HG02588 (cell line): ENCODE results near the gene ZNF282.
"Not testable (repeated sequence)": the region's sequence is repeated elsewhere in the genome, so short reads cannot be mapped to it uniquely, and the experiment has no call there.

Experiments
- ATAC-seq: cut with Tn5 transposase; IDR thresholded peaks from one replicate; pipeline ENCODE4 v1.9.1; 2021; ENCODE audit warnings: mild to moderate bottlenecking, moderate library complexity; ENCODE audit not compliant: unreplicated experiment

Gene ZNF282

DNA sequence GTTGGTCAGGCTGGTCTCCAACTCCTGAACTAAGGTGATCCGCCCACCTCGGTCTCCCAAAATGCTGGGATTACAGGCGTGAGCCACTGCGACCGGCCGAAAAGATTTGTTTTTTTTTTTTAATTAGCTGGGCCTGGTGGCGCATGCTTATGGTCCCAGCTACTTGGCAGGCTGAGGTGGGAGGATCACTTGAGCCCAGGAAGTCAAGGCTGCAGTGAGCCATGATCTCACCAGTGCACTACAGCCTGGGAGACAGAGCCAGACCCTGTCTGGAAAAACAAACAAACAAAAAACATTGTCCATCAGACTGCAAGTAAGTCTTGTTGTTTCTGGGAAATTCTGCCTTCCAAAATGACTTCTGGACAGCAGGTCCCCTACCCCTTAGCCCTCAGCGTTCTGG lies 27.8 kb downstream of the ZNF282 start:
- ATAC-seq = no peak

DNA sequence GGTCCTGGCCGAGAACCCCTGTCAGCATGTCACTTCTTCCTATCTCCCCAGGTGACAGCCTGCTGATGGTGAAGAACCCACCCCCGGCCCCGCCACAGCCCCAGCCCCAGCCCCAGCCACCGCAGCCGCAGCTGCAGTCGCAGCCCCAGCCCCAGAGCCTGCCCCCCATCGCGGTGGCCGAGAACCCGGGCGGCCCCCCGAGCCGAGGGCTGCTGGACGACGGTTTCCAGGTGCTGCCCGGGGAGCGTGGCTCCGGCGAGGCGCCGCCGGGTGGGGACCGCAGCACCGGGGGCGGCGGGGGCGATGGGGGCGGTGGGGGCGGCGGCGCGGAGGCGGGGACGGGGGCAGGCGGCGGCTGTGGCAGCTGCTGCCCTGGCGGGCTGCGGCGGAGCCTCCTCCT lies 28.4 kb downstream of the ZNF282 start:
- no peak for ATAC-seq

DNA sequence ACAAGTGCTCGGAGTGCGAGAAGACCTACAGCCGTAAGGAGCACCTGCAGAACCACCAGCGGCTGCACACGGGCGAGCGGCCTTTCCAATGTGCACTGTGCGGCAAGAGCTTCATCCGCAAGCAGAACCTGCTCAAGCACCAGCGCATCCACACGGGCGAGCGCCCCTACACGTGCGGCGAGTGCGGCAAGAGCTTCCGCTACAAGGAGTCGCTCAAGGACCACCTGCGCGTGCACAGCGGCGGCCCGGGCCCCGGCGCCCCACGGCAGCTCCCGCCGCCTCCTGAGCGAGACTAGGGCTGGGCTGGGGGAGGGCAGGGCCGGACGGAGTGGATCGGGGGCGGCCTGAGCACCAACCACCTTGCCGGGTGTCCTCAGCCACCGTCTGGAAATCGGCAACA lies 29.0 kb downstream of the ZNF282 start:
- ATAC-seq = no peak

DNA sequence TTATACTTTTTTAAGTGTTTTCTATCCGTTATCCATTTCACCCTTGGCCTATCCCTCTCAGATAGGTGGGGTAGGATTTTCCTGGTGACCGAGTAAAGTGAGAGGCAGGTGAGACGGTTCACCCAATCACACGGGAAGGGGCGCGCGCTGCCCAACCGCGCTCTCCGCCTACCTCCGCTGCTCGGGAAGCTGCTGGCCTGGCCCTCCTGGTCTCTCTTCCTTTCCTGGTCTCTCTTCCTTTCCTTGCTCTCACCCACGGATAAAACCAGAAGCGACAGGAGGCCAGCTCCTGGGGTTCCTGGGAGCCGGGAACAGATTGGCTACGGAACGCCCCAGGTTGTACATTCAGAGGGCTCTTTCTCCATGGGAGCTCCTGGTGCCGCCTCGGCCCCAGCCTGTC lies 29.8 kb downstream of the ZNF282 start:
- ATAC-seq = no peak

DNA sequence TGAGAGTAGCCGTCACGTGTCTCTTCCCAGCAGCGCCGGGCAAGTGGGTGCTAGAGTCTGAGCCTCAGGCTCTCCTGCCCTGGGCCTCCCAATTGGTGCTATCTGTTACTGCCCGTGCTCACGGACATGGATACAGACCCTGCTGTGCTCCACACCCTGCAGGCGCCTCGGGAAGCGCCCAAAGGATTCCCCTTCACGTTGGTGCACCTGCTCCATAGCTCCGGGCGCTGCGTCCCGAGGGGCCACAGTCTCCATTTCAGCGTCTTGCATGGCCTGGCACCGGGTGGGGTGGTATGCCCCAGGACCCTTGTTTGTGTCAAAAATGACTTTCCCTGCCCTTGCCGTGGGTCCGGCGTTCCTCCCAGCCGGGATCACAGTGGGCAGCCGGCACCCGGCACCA lies 30.3 kb downstream of the ZNF282 start:
- no peak for ATAC-seq

DNA sequence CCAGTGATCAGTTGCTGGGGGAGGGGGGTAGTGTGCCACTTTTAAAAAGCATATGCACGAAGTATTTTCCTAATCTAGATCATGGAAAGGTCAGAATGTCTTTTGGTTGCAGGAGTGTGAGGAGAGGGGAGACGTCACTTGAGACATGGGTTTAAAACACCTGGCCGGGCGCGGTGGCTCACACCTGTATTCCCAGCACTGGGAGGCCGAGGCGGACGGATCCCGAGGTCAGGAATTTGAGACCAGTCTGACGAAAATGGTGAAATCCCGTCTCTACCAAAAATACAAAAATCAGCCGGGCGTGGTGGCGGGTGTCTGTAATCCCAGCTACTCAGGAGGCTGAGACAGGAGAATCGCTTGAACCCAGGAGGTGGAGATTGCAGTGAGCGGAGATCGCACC lies 31.0 kb downstream of the ZNF282 start:
- not testable (repeated sequence) for ATAC-seq

DNA sequence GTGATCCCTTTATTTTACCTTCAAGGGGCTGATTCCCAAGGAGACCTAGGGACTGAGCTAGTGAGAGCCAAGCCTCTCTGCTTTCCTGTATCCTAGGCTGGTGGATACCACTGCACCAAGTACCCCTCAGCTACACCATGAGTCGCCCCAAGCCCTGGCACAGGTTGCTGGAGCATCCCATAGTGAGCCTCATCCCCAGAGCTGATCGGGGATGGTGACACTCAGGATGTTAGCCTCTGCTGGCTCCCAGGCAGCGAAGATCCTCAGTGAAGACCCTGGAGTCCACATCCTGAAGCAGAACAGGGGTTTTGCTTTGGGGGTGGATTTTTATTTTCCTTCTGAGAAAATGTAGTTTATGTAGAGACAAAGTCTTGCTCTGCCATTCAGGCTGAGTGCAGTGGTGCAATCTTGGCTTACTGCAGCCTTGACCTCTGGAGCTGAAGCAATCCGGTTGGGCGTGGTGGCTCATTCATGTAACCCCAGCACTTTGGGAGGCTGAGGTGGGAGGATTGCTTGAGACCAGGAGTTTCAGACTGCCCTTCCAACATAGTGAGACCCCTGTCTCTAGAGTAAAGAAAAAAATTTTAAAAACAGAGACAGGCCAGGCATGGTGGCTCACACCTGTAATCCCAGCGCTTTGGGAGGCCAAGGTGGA lies 31.6 kb downstream of the ZNF282 start:
- no peak for ATAC-seq

DNA sequence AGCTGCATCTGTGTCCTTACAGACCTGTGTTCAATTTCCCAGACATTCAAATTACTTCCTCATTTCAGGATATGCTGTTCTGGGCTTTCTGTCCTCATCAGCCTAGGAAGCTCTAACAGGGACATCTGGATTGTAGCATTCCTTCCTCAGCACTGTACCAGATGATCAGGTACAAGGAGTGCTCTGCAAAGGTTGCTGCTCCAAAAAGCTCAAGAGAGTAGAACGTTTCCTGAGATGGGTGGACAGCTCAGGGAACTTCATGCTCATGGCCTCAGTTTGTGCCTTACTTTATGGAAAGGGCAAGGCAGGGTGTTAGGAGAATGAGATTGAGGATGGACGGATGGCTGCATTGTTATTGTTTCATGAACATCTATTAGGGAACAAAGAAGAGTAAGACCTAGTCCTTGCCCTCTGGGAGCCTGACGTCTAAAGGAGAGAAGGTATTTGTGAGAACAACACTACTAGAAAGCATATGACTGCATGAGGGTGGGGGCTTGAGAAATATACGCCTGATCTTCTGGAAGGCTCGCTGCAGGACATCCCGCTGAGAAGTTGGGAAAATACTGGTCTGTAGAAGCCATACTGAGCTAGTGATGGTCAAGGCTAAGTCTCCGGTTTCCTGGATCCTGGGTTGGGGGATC lies 33.6 kb downstream of the ZNF282 start:
- ATAC-seq = no peak

DNA sequence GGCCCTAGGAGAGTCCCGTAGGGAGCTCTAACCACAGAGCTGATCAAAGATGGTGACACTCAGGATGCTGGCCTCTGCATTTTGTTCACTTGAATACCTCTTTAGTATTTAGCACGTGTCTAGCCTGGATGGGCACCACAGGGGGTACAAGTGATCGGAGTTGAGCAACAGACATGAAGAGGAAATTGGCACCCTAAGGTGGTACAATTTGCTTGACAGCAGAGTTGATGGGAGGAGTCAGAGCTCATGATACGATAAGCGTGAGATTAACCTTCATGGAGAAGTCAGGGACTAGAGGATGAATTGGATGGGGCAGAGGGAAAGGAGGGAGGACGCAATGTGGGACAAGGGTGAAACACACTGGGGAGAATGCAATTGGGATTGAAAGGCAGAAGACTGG lies 34.2 kb downstream of the ZNF282 start:
- ATAC-seq = no peak

DNA sequence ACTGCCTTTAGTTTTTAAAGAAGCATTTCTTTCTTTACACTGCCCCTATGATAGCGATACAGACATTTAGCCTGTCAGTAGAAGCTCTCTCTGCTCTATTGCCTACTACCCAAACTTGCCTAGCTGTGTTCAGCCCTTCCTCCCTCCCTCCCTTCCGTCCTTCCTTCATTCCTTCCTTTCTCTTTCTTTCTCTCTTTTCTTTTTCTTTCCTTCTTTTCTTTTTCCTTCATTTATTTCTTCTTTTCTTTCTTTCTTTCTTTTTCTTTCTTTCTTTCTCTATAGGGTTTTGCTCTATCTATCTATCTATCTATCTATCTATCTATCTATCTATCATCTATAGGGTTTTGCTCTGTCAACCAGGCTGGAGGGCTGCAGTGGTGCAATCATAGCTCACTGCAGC lies 37.0 kb downstream of the ZNF282 start:
- ATAC-seq = no peak

DNA sequence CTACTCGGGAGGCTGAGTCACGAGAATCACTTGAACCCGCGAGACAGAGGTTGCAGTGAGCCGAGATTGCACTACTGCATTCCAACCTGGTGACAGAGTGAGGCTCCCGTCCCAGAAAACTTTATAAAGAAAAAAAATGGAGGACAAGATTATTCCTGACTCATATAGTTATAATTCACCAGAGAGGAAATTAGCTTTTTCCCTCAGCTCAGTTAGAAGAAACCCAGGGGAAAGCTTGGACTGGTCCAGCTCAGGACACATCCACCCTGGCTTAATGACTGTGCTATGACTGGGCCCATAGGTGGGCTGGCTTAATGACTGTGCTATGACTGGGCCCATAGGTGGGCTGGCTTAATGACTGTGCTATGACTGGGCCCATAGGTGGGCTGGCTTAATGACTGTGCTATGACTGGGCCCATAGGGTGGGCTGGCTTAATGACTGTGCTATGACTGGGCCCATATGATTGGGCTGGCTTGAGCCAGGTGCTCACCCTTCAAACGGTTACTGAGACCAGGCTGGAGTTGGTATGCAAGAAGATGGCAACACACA lies 38.4 kb downstream of the ZNF282 start:
- ATAC-seq = not testable (repeated sequence)

DNA sequence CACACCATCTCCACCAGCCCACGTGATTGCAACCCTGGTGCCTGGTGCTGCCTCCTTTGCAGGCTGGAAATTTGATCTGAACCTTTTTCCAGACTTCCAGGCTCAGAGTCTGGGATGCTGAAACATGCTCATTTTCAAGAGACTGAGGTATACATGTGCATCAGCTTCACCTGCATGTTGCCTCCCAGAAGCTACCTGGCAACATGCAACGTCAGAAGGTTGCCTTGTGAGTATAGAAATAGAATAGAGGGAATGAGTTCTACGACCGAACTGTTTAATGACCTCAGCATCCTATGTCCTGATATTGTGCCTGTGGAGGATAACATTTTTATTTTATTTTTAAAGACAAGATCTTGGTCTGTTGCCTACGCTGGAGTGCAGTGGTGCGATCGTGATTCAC lies 42.2 kb downstream of the ZNF282 start:
- ATAC-seq = no peak

DNA sequence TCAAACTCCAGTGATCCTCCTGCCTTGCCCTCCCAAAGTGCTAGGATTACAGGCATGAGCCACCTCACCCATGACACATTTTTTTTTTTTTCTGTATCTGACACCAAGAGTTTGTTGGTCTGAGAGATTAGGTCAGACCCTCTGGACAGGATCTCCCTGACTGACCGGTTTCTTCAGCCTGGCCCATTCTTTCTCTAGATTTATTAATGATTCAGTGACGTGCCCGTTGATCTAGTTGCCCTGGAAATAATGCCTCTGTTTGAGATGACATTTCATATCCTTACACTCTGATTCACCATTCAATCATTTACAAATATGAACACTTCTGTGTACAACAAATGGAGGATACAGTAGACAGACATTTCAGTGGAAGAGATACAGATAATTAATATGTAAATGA lies 42.7 kb downstream of the ZNF282 start:
- ATAC-seq = no peak

DNA sequence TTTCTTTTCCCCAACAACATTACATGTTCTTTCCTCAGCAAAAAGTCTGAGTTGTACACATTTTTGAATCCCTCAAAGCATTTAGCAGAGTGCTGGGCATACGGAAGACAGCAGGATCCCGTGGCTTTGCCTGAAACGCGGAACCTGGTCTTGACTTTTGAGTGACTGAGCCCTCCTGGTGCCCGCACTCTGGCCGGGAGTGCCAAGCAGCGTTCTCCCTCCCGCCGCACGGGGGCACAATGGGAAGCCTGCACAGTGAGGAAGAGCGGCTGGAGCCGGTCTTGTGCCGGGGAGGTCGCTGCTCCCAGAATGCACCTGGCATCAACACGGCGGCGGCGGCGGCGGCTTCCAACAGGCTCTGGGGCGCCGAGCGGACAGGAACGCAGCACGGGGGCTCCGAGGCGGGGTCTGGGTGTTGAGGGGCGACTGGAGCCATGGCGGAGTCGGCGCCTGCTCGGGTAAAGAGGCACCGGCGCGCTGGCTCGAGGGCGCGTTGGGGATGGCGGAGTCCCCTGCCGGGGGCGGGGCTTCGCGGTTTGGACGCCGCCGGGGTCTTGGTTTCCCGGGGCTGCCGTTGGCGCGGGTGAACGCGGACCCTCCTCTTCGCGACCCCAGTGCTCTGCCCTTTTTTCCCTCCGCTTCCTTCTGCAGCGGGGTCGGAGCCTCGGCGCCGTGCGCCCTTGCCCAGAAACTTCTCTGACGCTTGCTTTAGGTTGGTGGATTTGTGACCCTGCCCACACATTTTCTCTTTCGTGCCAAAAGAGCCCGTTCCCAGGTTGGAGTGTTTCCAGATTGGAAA lies 44.2 kb downstream of the ZNF282 start, which contains the start of gene ZNF212:
Gene ZNF212 (plus strand): TSS at position 307 of the 799 bp plus-strand sequence. CDS start 128 bp downstream, at position 435.
- ATAC-seq = peak; percentile 99

DNA sequence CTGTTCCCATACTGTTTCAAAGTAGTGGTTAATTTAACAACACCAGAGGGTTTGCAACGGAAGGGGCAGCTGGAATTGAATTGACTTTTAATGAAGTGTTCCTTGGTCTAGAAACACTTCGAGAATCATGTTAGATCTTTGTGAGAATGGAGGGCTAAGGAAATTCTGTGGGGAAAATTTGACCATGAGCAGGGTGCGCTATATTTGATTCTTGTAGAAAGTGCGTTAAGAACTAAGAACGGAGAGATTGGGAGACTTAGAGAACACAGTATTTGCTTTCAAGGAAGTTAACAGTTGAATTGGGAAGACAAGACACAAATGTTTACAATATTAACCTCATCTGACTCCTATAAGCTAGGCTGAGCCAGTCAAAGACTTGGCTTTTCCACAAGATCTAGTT lies 45.3 kb downstream of the ZNF282 start:
- ATAC-seq = no peak

DNA sequence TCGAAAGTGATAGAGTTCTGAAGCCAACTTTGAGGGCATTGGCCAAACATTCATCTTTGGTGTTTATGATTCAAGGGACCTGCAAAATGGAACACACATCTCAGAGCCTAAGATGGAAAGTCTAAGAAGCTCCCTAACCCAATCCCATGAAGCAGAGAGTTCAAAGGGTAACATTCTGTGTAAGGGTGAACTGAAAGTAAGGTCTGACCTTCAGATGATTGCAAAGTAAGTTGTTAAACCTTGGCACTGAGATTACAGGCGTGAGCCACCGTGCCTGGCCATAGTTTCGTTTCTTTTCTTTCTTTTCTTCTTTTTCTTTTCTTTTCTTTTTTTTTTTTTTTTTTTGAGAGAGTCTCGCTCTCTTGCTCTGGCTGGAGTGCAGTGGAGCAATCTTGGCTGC lies 46.4 kb downstream of the ZNF282 start:
- ATAC-seq = no peak

DNA sequence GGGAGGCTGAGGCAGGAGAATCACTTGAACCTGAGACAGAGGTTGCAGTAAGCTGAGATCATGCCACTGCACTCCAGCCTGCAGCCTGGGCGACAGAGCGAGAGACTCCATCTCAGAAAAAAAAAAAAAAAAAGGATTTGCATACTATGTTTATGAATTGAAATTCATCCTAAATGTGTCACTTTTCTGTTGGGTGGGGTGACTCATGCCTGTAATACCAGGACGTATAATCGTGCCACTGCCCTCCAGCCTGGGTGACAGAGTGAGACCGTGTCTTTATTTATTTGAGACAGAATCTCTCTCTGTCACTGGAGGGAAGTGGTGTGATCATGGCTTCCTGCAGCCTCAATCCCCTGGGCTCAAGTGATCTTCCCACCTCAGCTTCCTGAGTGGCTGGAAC lies 49.9 kb downstream of the ZNF282 start:
- no peak for ATAC-seq

DNA sequence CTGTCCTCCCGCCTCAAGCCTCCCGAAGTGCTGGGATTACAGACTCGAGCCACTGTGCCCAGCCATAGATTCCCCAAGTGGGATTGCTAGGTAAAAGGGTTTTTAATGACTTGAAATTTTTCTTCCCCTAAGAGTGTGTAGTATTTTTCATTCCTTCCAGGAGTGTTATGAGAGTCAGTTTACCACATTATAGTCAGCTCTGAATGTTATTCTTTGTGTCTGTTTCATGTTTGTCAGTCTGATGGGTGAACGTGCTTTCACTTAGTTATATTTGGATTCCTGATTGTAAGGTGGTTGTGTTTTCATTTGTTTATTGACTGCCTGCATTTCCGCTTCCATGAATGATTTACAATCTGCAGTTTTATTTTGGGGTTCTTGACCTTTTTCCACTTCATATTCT lies 50.4 kb downstream of the ZNF282 start:
- no peak for ATAC-seq

DNA sequence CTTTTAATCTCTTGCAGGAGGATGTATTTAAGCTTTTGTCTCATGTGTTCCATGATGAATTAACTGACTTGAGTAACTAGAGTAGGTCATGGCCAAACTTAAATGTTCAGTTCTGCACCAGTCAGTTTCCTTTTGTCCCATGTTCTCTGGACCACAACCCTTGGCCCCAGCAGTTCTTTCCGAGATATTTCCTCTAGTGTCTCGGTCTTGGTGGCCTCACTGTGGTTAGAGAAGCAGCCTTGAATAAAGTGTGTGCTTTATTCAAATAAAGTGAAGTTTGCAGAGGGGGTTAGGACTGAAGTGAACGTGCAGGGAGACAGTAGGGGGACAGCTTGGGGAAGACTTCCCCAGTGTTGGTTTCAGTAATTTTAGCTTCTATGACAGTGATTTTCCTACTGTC lies 53.4 kb downstream of the ZNF282 start:
- no peak for ATAC-seq

DNA sequence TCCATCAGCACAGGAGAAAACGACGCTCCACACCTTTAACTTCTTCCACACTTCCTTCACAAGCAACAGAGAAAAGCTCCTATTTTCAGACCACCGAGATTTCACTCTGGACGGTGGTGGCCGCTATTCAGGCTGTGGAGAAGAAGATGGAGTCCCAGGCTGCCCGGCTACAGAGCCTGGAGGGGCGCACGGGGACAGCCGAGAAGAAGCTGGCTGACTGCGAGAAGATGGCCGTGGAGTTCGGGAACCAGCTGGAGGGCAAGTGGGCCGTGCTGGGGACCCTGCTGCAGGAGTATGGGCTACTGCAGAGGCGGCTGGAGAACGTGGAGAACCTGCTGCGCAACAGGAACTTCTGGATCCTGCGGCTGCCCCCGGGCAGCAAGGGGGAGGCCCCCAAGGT lies 54.8 kb downstream of the ZNF282 start:
- ATAC-seq = not testable (repeated sequence)

DNA sequence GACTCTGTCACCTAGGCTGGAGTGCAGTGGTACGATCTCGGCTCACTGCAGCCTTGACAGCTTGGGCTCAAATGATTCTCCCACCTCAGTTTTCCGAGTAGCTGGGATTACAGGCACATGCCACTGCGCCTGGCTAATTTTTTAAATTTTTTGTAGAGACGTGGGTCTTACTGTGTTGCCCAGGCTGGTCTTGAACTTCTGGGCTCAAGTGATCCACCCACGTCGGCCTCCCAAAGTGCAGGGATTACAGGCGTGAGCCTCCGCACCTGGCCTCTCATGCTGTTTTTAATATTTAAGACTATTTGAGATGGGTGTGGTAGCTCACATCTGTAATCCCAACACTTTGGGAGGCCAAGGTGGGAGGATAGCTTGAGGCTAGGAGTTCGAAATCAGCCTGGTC lies 56.2 kb downstream of the ZNF282 start:
- not testable (repeated sequence) for ATAC-seq

DNA sequence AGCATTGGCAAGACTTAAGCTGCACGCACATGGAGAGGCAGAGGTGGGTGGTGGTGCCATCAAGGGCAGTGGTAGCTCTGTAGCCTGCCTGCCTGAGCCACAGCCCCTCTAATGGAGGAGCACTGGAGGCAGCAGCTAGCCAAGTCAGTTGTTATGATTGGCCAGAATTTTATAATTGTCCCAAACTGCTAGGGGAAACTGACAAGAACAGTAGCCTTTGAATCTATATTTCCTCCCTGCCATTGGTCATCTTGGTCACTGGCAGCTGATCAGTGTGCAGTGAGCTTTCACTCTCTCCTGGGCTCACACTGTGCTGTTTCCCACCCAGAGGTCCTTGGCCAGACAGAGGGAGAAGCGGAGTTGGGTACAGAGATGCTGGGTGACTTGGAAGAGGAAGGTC lies 57.0 kb downstream of the ZNF282 start:
- no peak for ATAC-seq
